Nephron progenitor cell (in vitro differentiated cells): ENCODE measurements around the gene PDE4B.

Experiments
- DNase-seq: peaks from one replicate; pipeline ENCODE4 v3.0.0; 2021
- H3K27ac Mint-ChIP-seq: 2 replicates; pipeline ENCODE4 v1.8.0; 2021; ENCODE audit warnings: mild to moderate bottlenecking, moderate library complexity, mixed read lengths
- H3K27me3 Mint-ChIP-seq: 2 replicates; pipeline ENCODE4 v1.8.0; 2021; ENCODE audit warnings: mild to moderate bottlenecking, low read depth, mixed read lengths; ENCODE audit not compliant: poor library complexity
- H3K36me3 Mint-ChIP-seq: 2 replicates; pipeline ENCODE4 v1.8.0; 2021; ENCODE audit warnings: low read depth, mixed read lengths
- H3K4me1 Mint-ChIP-seq: 2 replicates; pipeline ENCODE4 v1.8.0; 2021; ENCODE audit warnings: mixed read lengths
- H3K4me3 Mint-ChIP-seq: 2 replicates; pipeline ENCODE4 v1.8.0; 2021; ENCODE audit warnings: mild to moderate bottlenecking, moderate library complexity, mixed read lengths
- H3K9me3 Mint-ChIP-seq: 2 replicates; pipeline ENCODE4 v1.8.0; 2021; ENCODE audit warnings: mild to moderate bottlenecking, moderate library complexity, mixed read lengths
- TF ChIP-seq, protein P1 (sequence below): fragments of 200-600 bp; sonication (generic); IDR thresholded peaks from 2 replicates; pipeline ENCODE4 v1.5.0; 2021; ENCODE audit warnings: antibody characterized with exemption

Gene PDE4B

DNA sequence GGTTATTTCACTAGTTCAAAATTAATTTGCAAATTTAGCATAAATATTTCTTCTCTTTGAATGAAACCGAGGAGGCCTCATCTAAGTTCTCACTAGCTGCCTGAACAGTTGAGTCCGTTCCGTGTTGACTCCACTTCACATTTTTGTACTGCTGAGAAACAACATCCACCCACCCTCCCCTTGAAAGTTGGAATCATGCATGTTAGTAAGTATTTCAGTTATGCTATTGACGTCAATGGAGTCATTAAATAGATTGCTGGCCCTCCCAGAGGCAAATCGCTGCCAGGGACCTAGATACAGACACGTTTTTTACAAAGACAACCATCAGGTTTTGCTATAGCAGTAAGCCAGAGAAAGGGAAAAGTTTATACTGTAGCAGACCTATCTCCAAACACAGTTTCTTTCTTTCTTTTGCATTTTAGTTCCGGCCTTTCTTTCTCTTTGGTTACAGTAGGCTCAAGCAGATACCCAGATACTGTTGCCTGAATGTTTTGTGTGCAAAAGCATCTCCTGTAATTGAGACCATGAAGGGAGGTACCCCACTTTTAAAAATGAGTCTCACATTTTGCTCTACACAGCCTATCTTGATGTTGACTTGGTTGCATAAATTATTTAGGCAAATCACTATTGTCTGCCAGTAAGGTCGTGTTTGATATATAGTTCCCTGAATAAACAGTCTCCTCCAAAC is 478.7 kb downstream of the PDE4B start:
- no peaks in the 10 kb centered on the region for H3K27me3 Mint-ChIP-seq
- peak overlapping the region; percentile 21 for H3K4me3 Mint-ChIP-seq
- TF ChIP-seq, protein P1, sequence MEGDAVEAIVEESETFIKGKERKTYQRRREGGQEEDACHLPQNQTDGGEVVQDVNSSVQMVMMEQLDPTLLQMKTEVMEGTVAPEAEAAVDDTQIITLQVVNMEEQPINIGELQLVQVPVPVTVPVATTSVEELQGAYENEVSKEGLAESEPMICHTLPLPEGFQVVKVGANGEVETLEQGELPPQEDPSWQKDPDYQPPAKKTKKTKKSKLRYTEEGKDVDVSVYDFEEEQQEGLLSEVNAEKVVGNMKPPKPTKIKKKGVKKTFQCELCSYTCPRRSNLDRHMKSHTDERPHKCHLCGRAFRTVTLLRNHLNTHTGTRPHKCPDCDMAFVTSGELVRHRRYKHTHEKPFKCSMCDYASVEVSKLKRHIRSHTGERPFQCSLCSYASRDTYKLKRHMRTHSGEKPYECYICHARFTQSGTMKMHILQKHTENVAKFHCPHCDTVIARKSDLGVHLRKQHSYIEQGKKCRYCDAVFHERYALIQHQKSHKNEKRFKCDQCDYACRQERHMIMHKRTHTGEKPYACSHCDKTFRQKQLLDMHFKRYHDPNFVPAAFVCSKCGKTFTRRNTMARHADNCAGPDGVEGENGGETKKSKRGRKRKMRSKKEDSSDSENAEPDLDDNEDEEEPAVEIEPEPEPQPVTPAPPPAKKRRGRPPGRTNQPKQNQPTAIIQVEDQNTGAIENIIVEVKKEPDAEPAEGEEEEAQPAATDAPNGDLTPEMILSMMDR: no peak
- H3K9me3 Mint-ChIP-seq: no peaks in the 10 kb centered on the region
- H3K4me1 Mint-ChIP-seq: peaks cover 33% of the 10 kb centered on the region
- H3K27ac Mint-ChIP-seq: no peak overlapping the region
- no peaks in the 10 kb centered on the region for H3K36me3 Mint-ChIP-seq
- DNase-seq: peak; percentile 28

DNA sequence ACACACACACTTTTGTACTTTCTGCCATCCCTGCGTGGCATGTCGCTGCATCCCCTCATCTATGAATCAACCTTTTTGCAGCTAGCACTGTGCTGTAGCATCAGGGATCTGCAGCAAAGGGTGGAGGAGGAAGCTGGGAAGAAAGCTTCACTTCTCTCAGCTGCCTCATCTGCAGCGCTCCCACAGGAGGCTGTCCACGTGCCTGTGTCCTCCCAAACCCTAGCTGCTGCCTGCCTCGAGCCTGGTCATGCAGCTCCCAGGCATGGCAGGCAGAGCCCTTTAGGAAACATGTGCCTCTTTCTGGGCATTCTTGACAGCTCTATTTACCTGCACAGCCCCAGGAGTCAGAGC is 479.2 kb downstream of the PDE4B start:
- Mint-ChIP-seq H3K27me3 (no peaks in the 10 kb centered on the region), H3K4me1 (peaks cover 33% of the 10 kb centered on the region), H3K27ac (peak overlapping the region; percentile 53), H3K4me3 (no peak overlapping the region), H3K9me3 (no peaks in the 10 kb centered on the region), H3K36me3 (no peaks in the 10 kb centered on the region)
- no peak for DNase-seq
- TF ChIP-seq, protein P1: no peak

DNA sequence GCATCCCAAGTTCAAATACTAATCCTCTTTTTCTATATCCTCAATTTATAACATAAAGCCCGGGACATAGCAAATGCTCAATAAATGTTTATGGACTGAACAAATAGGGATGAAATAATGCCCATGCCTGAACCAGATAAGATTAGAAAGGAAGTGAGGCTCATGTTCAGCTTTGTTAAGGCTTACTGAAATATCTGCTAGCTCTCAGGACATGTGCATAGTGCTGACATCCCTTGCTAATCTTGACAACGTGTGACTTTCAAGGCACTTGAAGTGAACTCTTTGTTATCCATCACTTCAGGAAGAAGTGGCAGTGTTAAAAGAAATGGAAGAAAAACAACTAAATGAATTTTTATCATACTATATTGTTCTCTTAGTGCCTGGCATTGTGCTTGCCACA is 481.0 kb downstream of the PDE4B start:
- H3K27me3 Mint-ChIP-seq: no peaks in the 10 kb centered on the region
- no peak overlapping the region for H3K4me3 Mint-ChIP-seq
- no peaks in the 10 kb centered on the region for H3K9me3 Mint-ChIP-seq
- H3K36me3 Mint-ChIP-seq: no peaks in the 10 kb centered on the region
- H3K27ac Mint-ChIP-seq: no peak overlapping the region
- no peak for DNase-seq
- peaks cover 36% of the 10 kb centered on the region for H3K4me1 Mint-ChIP-seq
- TF ChIP-seq, protein P1: no peak

DNA sequence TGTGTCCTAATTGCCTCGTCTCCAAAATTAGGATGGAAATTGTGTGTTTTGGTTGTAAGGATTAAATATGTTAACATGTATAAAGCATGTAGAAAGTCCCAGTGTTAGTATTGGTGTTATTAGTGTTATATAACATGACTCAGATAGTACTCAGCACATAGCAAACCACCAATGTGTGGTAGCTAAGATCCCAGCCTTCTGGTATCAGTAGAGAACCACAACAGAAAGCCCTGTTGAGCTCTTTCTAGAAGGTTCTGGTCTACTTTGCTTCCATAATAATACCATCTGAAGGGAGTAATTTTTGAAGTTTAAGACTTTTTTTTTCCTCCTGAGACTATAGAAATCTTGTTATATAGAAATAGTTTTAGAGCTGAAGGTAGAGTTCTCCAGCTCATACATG is 481.9 kb downstream of the PDE4B start:
- DNase-seq: no peak
- Mint-ChIP-seq H3K4me1 (peaks cover 41% of the 10 kb centered on the region), H3K9me3 (no peaks in the 10 kb centered on the region), H3K4me3 (no peak overlapping the region), H3K27ac (no peak overlapping the region), H3K27me3 (no peaks in the 10 kb centered on the region), H3K36me3 (no peaks in the 10 kb centered on the region)
- TF ChIP-seq, protein P1: no peak

DNA sequence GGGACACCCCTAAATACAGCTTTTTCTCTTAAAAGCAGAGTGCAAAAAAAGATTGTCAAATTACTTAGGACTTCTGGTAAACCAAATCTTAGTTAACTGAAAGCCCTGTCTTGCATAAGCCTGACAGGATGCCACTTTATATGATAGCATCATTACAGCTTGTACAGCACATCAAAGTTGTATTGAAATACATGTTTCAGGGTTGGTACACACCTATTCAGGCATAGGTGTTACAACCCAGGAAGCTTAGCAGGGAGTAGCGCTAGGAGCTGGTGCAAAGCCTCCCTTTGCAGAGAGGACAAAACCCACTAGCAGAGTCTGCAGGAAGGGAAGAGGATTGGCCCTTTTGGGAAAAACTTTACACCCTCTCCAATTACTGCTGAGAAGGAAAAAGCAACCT is 482.4 kb downstream of the PDE4B start:
- no peak for DNase-seq
- Mint-ChIP-seq H3K36me3 (no peaks in the 10 kb centered on the region), H3K27ac (no peak overlapping the region), H3K9me3 (no peaks in the 10 kb centered on the region), H3K27me3 (no peaks in the 10 kb centered on the region), H3K4me1 (peaks cover 41% of the 10 kb centered on the region), H3K4me3 (no peak overlapping the region)
- TF ChIP-seq, protein P1: no peak

DNA sequence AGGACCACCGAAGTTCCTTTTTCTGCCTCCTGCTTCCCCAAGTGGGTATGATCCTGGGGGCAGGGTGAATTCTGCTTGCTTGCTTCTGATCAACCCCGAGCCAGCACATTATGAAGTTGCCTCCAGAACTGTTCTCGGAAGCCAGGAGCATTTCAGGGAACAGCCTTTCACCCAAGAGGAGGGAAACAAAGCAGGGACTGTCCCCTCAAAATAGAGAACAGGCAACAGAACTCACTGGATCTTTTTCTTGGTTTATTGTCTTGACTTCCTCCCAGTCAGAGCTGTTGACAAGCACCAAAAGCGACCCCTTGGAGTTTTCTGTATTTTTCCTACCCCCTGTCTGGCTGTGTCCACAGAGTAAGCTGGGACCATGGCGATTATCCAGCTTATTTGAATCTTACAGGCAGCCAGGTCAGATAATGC is 482.9 kb downstream of the PDE4B start:
- Mint-ChIP-seq H3K4me3 (no peak overlapping the region), H3K36me3 (no peaks in the 10 kb centered on the region), H3K27ac (peak overlapping the region; percentile 34), H3K4me1 (peaks cover 36% of the 10 kb centered on the region), H3K27me3 (no peaks in the 10 kb centered on the region), H3K9me3 (no peaks in the 10 kb centered on the region)
- no peak for DNase-seq
- TF ChIP-seq, protein P1: no peak
